Epithelial cell of proximal tubule (primary cell): ENCODE results near the gene MICU1. TPM values are rescaled to one million over a fixed set of nuclear protein-coding genes. Genes with fewer than 3 reads are reported as not detected.
A peak's percentile ranks its signal among the peaks of the same experiment; 100 is the strongest.

Source experiments
- DNase-seq: peaks from one replicate; pipeline ENCODE4 v3.0.0-alpha.2; 2011; ENCODE audit warnings: low read depth
- H3K4me3 ChIP-seq: 2 replicates; pipeline ENCODE4 v1.5.1; 2011; ENCODE audit warnings: low read depth, mild to moderate bottlenecking, low read length
- CTCF ChIP-seq: conservative IDR thresholded peaks from 2 replicates; pipeline ENCODE4 v1.5.1; 2012; ENCODE audit warnings: low read depth, mild to moderate bottlenecking, low read length
- total RNA-seq: library from RNA; depleted of rRNA; stranded (reverse); fragments of >200 nt; gene quantifications from 2 replicates; pipeline ENCODE4 v1.2.3, GENCODE V29; 2015

Gene MICU1
- total RNA-seq, 1 donor from 2014 or later, result 31.3 TPM

GRCh38 chr10:72334196-72334824 is 291.6 kb downstream of the MICU1 start:
- no peak for TF ChIP-seq CTCF
- DNase-seq, result no peak
- H3K4me3 ChIP-seq, result no peak overlapping the region

DNA sequence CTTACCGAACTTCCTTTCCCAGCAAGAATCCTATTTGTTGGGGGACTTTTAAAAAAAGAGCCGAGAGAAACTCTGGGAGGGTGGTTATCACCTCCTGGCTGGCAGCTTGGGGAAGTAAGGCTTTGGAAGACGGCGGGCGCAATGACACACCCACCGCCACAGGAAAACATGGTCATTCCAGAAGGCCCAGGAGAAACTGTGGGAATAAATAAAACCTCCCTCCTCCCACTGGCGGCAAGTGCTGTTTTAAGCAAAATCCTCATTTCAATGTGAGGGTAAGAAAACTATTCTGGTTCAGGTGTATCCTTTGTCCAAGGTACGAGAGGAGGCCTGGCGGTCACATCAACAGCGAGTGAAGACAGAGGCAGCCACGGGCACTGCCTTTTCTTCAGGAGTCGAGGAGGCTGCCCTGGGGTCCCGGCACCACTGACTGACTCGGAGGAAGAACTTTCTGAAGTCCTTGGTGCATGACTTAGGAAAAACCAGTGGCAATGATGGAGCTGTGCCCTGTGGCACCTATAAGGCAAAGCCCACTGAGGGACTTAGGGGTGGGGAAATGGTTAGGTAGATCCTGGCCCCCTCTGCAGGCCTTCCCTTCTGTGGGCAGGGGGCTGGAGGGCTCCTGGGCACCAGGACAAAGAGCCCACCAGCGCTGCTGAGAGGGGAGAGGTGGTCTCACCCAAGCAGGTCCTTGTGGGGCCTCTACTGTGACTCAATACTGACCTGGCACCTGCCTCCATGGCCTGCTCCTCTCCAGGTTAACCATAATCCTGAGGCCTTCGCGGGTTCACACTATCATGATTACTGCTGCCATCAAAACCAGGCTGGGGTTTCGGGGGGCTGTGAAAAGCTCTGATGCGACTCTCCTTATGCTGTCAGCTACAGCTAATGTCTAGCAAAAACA is 292.5 kb downstream of the MICU1 start:
- TF ChIP-seq CTCF, result no peak
- no peak overlapping the region for H3K4me3 ChIP-seq
- DNase-seq, result no peak

DNA sequence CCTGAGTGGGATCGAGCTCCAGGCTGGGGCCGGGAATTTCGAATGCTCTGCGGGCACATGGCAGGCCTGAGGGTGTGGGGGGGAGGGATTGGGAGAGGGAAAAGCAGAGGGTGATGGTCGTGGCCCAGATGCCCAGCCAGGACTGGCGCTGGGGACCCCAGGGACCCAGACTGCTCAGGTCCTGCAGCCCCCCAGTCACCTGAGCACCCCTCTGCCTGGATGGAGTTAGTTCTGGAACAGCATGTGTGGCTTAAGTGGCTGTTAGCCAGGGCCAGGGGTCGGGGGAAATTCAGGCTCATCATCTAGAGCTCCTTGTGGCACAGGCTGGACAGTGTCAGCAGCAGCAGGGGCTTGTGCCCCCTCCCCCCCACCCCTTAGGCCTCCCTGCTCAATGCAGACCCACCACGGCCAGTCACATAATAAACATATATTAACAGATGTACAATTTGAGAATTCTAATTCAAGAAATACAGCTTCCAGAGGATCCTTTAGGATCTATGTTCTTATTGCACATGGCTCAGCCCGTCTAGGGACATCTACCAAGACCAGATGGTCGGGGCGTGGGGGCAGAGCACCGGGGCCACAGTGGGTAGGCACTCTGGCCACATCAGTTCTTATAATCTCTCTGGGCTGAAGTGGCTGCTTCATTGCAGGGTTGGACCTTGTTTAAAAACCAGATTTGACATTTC is 293.3 kb downstream of the MICU1 start:
- no peak for TF ChIP-seq CTCF
- no peak for DNase-seq
- no peak overlapping the region for H3K4me3 ChIP-seq

- DNase-seq, result no peak
- peak; percentile 36 for TF ChIP-seq CTCF
Measured at GRCh38 chr10:72331575-72332422, 294.1 kb downstream of the MICU1 start.

DNA sequence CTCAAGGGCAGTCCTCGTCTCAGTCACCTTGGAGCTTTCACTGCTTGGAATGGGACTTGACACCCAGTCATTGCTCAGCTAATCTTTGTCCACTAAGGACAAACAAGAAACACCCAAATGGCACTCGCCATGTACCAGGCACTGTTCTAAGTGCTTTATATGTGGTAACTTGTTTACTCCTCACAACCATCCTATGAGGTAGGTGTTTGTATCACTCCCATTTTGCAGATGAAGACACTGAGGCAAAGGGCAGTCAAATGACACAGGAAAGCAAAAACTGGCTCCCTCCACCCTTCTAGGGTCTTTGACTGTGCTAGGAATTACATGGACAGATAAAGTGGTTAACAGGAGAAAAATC is 295.8 kb downstream of the MICU1 start:
- no peak for TF ChIP-seq CTCF
- no peak for DNase-seq
- no peak overlapping the region for H3K4me3 ChIP-seq

More at GRCh38 chr10:72331575-72332422, 294.1 kb downstream of the MICU1 start:
- H3K4me3 ChIP-seq, result no peak overlapping the region

DNA sequence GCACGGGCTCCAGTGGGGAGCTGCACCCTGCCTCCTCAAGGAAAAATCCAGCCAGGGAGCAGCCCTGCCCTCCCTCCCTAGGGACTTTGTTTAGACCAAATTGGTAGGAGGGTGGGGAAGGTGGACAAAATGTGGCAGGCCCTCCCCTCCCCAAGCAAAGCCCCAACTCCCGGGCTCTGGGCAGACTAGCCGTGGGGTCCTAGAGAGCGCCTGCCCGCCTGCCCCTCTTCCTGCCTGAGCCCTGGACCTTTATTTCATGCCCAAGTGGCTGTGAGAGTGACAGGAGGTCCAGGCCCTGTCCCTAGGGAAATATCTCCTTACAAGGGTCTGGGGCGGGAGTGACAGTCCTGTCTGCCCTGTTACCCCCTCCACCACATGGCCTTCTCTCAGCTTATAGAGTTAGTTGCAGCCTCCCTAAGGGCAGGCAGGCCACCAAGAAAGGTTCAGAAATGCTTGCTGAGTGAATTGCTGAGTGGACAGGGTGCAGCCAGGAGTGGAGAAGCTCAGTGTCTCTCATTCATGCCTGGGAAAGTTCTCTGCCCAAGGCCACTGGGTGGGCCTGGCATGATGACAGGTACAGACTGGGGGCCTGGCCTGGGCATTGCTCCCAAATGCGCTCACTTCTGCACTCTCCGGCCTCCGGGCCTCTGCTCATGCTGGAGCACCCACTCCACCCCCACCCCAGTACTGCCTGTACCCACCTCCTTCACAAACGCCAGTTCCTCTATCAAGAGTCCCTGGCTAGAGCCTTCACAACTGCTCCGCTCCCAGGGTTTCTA is 296.4 kb downstream of the MICU1 start:
- H3K4me3 ChIP-seq, result no peak overlapping the region
- no peak for TF ChIP-seq CTCF
- no peak for DNase-seq
